GM21447 (cell line): ENCODE measurements around the gene P2RX7.
"Not testable (repeated sequence)": the region's sequence is repeated elsewhere in the genome, so short reads cannot be mapped to it uniquely, and the experiment has no call there.

Source experiments
- ATAC-seq: cut with Tn5 transposase; IDR thresholded peaks from one replicate; pipeline ENCODE4 v1.9.1; 2021; ENCODE audit not compliant: unreplicated experiment

The P2RX7 gene

GRCh38 chr12:121202407-121203355, 70.0 kb downstream of the P2RX7 start:
- ATAC-seq: no peak

- ATAC-seq: no peak
These were observed 70.8 kb downstream of the P2RX7 start for GRCh38 chr12:121203482-121203881.

- ATAC-seq: no peak
These were observed 72.8 kb downstream of the P2RX7 start for GRCh38 chr12:121205491-121205890.

- not testable (repeated sequence) for ATAC-seq
These were observed 75.9 kb downstream of the P2RX7 start for GRCh38 chr12:121208571-121208970.

- no peak for ATAC-seq
These were observed 76.5 kb downstream of the P2RX7 start for GRCh38 chr12:121209221-121209620.

GRCh38 chr12:121209624-121210572, 77.2 kb downstream of the P2RX7 start, which contains the start of gene P2RX4:
Gene P2RX4, plus strand, starts transcription at chr12:121210129. Its CDS starts 36 bp downstream, at chr12:121210165.
- peak; percentile 78 for ATAC-seq

GRCh38 chr12:121212875-121213274, 80.2 kb downstream of the P2RX7 start:
- no peak for ATAC-seq

- ATAC-seq: no peak
These were observed 81.6 kb downstream of the P2RX7 start for GRCh38 chr12:121214166-121214777.

- ATAC-seq: no peak
These were observed 82.4 kb downstream of the P2RX7 start for GRCh38 chr12:121214855-121215745.

GRCh38 chr12:121216102-121216501, 83.4 kb downstream of the P2RX7 start:
- no peak for ATAC-seq

GRCh38 chr12:121217063-121217462, 84.4 kb downstream of the P2RX7 start:
- no peak for ATAC-seq

GRCh38 chr12:121217761-121218160, 85.1 kb downstream of the P2RX7 start:
- no peak for ATAC-seq

GRCh38 chr12:121218588-121219352, 86.1 kb downstream of the P2RX7 start:
- ATAC-seq: no peak

GRCh38 chr12:121219353-121219986, 86.8 kb downstream of the P2RX7 start:
- ATAC-seq: no peak

GRCh38 chr12:121222847-121223246, 90.2 kb downstream of the P2RX7 start:
- no peak for ATAC-seq

- ATAC-seq: no peak
These were observed 90.9 kb downstream of the P2RX7 start for GRCh38 chr12:121223292-121224285.

- no peak for ATAC-seq
These were observed 91.9 kb downstream of the P2RX7 start for GRCh38 chr12:121224591-121224990.

- ATAC-seq: no peak
These were observed 93.7 kb downstream of the P2RX7 start for GRCh38 chr12:121226399-121226798.
